ENCODE data around the gene TWF1.
"Not testable (repeated sequence)": the region's sequence is repeated elsewhere in the genome, so short reads cannot be mapped to it uniquely, and the experiment has no call there.

The TWF1 gene

GRCh38 chr12:43806737-43807072 lies 588 bp upstream of the TWF1 start:
- in situ Hi-C loops (cut with MboI; ENCODE audit: low sequenced_read_pairs), result no loop called here

- in situ Hi-C loops (cut with MboI; ENCODE audit: low sequenced_read_pairs), result no loop called here
Observed at GRCh38 chr12:43805149-43805859, 813 bp downstream of the TWF1 start.

- in situ Hi-C loops (cut with MboI; ENCODE audit: low sequenced_read_pairs), result no loop called here
Observed at GRCh38 chr12:43797561-43798217, 8.4 kb downstream of the TWF1 start.

GRCh38 chr12:43795716-43796280 lies 10.3 kb downstream of the TWF1 start:
- in situ Hi-C loops (cut with MboI; ENCODE audit: low sequenced_read_pairs), result no loop called here

- in situ Hi-C loops (cut with MboI; ENCODE audit: low sequenced_read_pairs), result no loop called here
Observed at GRCh38 chr12:43789941-43790340, 16.2 kb downstream of the TWF1 start.

GRCh38 chr12:43786899-43787693 lies 19.0 kb downstream of the TWF1 start:
- in situ Hi-C loops (cut with MboI; ENCODE audit: low sequenced_read_pairs), result no loop called here

- in situ Hi-C loops (cut with MboI; ENCODE audit: low sequenced_read_pairs), result no loop called here
Observed at GRCh38 chr12:43776498-43776897, 29.6 kb downstream of the TWF1 start.

- in situ Hi-C loops (cut with MboI; ENCODE audit: low sequenced_read_pairs), result no loop called here
Observed at GRCh38 chr12:43766291-43766690, 39.8 kb downstream of the TWF1 start.

GRCh38 chr12:43764528-43764927 lies 41.6 kb downstream of the TWF1 start:
- in situ Hi-C loops (cut with MboI; ENCODE audit: low sequenced_read_pairs), result no loop called here

GRCh38 chr12:43763769-43764168 lies 42.3 kb downstream of the TWF1 start:
- in situ Hi-C loops (cut with MboI; ENCODE audit: low sequenced_read_pairs), result no loop called here

GRCh38 chr12:43762596-43762995 lies 43.5 kb downstream of the TWF1 start:
- in situ Hi-C loops (cut with MboI; ENCODE audit: low sequenced_read_pairs), result no loop called here

GRCh38 chr12:43761500-43761899 lies 44.6 kb downstream of the TWF1 start:
- in situ Hi-C loops (cut with MboI; ENCODE audit: low sequenced_read_pairs), result no loop called here

- in situ Hi-C loops (cut with MboI; ENCODE audit: low sequenced_read_pairs), result no loop called here
Observed at GRCh38 chr12:43760396-43760795, 45.7 kb downstream of the TWF1 start.

- in situ Hi-C loops (cut with MboI; ENCODE audit: low sequenced_read_pairs), result no loop called here
Observed at GRCh38 chr12:43758728-43759563, 47.2 kb downstream of the TWF1 start, which contains the start of the genes IRAK4 and PUS7L. Gene IRAK4, plus strand, starts transcription at chr12:43758951. Its CDS starts 9,161 bp downstream, at chr12:43768112. Gene PUS7L, minus strand, starts transcription at chr12:43758790. Its CDS starts 3,545 bp downstream, at chr12:43755245.

- in situ Hi-C loops (cut with MboI; ENCODE audit: low sequenced_read_pairs), result no loop called here
Observed at GRCh38 chr12:43758247-43758727, 47.8 kb downstream of the TWF1 start.

- in situ Hi-C loops (cut with MboI; ENCODE audit: low sequenced_read_pairs), result no loop called here
Observed at GRCh38 chr12:43754015-43754414, 52.1 kb downstream of the TWF1 start.

GRCh38 chr12:43751360-43751759 lies 54.8 kb downstream of the TWF1 start:
- in situ Hi-C loops (cut with MboI; ENCODE audit: low sequenced_read_pairs), result not testable (repeated sequence)

GRCh38 chr12:43750814-43751213 lies 55.3 kb downstream of the TWF1 start:
- in situ Hi-C loops (cut with MboI; ENCODE audit: low sequenced_read_pairs), result no loop called here

GRCh38 chr12:43749016-43749415 lies 57.1 kb downstream of the TWF1 start:
- in situ Hi-C loops (cut with MboI; ENCODE audit: low sequenced_read_pairs), result no loop called here

- in situ Hi-C loops (cut with MboI; ENCODE audit: low sequenced_read_pairs), result no loop called here
Observed at GRCh38 chr12:43744826-43745225, 61.3 kb downstream of the TWF1 start.
